IMR-90 (cell line): ENCODE results near the gene FTO.

Source experiments
- CTCF ChIP-seq: conservative IDR thresholded peaks from 2 replicates; pipeline ENCODE4 v1.5.1; 2012; ENCODE audit warnings: mild to moderate bottlenecking, low read depth, low read length, improper control_type of control experiment
- POLR2A ChIP-seq: IDR thresholded peaks from 2 replicates; pipeline ENCODE4 v1.6.1; 2012; ENCODE audit warnings: mild to moderate bottlenecking, low read depth, low read length

GRCh38 chr16:53769185-53769584 lies 65.2 kb downstream of the FTO start:
- TF ChIP-seq CTCF (no peak), POLR2A (no peak)
